GM12878 (cell line): ENCODE data around the gene ITPR3. TPM values are rescaled to one million over a fixed set of nuclear protein-coding genes. Genes with fewer than 3 reads are reported as not detected.

Experiments
- ATAC-seq: fragments of 200-7000 bp; cut with Tn5 transposase; 3 replicates; pipeline ENCODE4 v1.9.1; 2020; ENCODE audit warnings: mild to moderate bottlenecking, moderate library complexity
- BruUV-seq: library from RNA; stranded (reverse); fragments of 400-500 nt; replicated peaks from 2 replicates; lab custom pipeline; 2021; lab: Mats Ljungman, UMichigan
- CTCF ChIA-PET: fragments of 300-600 bp; sonication (Branson Sonifier 250); formaldehyde crosslinking; extraction: SDS; loops from one replicate; lab custom pipeline; 2021; ENCODE audit warnings: inconsistent platforms; lab: Yijun Ruan, JAX
- POLR2A ChIA-PET: fragments of 350-600 bp; formaldehyde crosslinking; extraction: SDS; loops from one replicate; lab custom pipeline; 2021; ENCODE audit warnings: inconsistent platforms; lab: Charles Lee
- RAD21 ChIA-PET: fragments of 300-600 bp; sonication (Branson Sonifier 250); formaldehyde crosslinking; loops from one replicate; lab custom pipeline; 2023; ENCODE audit warnings: antibody characterized with exemption; ENCODE audit not compliant: unreplicated experiment; lab: Charles Lee
- SMC1A ChIA-PET: fragments of 300-600 bp; sonication (Branson Sonifier 250); formaldehyde crosslinking; loops from one replicate; lab custom pipeline; 2023; ENCODE audit not compliant: unreplicated experiment, uncharacterized antibody; lab: Charles Lee
- DNase-seq: peaks from one replicate; pipeline ENCODE4 v3.0.0-alpha.2; 2011; ENCODE audit warnings: low read depth, low spot score
- FAIRE-seq: peaks from 3 replicates; lab custom pipeline; 2011; peaks lifted over from hg19 to GRCh38; lab: Jason Lieb, UNC
- H2AFZ ChIP-seq: 2 replicates; pipeline ENCODE4 v1.6.0; 2011; ENCODE audit warnings: low read depth, low read length, control low read depth; ENCODE audit not compliant: control insufficient read depth
- H3K27ac ChIP-seq: 2 replicates; pipeline ENCODE4 v1.5.1; 2011; ENCODE audit warnings: control low read depth; ENCODE audit not compliant: control insufficient read depth, insufficient read depth
- H3K27me3 ChIP-seq, 2 experiments: replicated peaks in 1 of 2; 2 replicates each; pipeline versions ENCODE4 v1.6.0 to v1.6.1; 2011; ENCODE audit warnings: low read length in 1 of 2; ENCODE audit not compliant: control insufficient read depth in 2 of 2, insufficient read depth in 2 of 2
- H3K36me3 ChIP-seq, 2 experiments: 2 replicates each; pipeline ENCODE4 v1.5.1; 2011; ENCODE audit warnings: low read length in 1 of 2; ENCODE audit not compliant: control insufficient read depth in 2 of 2, insufficient read depth in 2 of 2
- H3K4me1 ChIP-seq: 2 replicates; pipeline ENCODE4 v1.6.1; 2011; ENCODE audit warnings: mild to moderate bottlenecking, low read length, moderate library complexity, mixed read lengths; ENCODE audit not compliant: control insufficient read depth, insufficient read depth
- H3K4me2 ChIP-seq: 2 replicates; pipeline ENCODE4 v1.6.0; 2011; ENCODE audit warnings: control low read depth; ENCODE audit not compliant: control insufficient read depth, insufficient read depth
- H3K4me3 ChIP-seq: fragments of 200-600 bp; sonication (generic); 2 replicates; pipeline ENCODE4 v1.5.1; 2016
- H3K79me2 ChIP-seq: 2 replicates; pipeline ENCODE4 v1.6.0; 2011; ENCODE audit warnings: low read length; ENCODE audit not compliant: control insufficient read depth, insufficient read depth
- H3K9ac ChIP-seq: 2 replicates; pipeline ENCODE4 v1.8.0; 2011; ENCODE audit warnings: low read length, control low read depth, mixed read lengths; ENCODE audit not compliant: control insufficient read depth, insufficient read depth
- H3K9me3 ChIP-seq: replicated peaks from 3 replicates; pipeline ENCODE4 v1.5.1; 2011; ENCODE audit warnings: mild to moderate bottlenecking, low read length; ENCODE audit not compliant: control insufficient read depth, insufficient read depth
- H4K20me1 ChIP-seq: 2 replicates; pipeline ENCODE4 v1.6.0; 2011; ENCODE audit not compliant: control insufficient read depth, insufficient read depth
- ATF7 ChIP-seq: fragments of 450-650 bp; IDR thresholded peaks from 2 replicates; pipeline ENCODE4 v1.6.1; 2016; ENCODE audit warnings: low read depth, mild to moderate bottlenecking
- BCL11A ChIP-seq: IDR thresholded peaks from 2 replicates; pipeline ENCODE4 v1.6.1; 2011; ENCODE audit warnings: low read depth, low read length
- CEBPB ChIP-seq, 2 experiments: fragments of 150-350 bp in 1 of 2; IDR thresholded peaks; 2 replicates each; pipeline ENCODE4 v1.6.1; 2012 to 2014; ENCODE audit warnings: low read depth in 2 of 2, low read length in 2 of 2, borderline replicate concordance in 1 of 2, inconsistent platforms in 1 of 2
- EP300 ChIP-seq, 2 experiments: fragments of 150-350 bp in 1 of 2; IDR thresholded peaks; 2 replicates each; pipeline ENCODE4 v1.6.1; 2011 to 2012; ENCODE audit warnings: low read depth in 2 of 2, low read length in 2 of 2, borderline replicate concordance in 1 of 2, improper control_type of control experiment in 1 of 2, inconsistent platforms in 1 of 2; ENCODE audit not compliant: control insufficient read depth in 1 of 2
- EZH2 ChIP-seq: IDR thresholded peaks from 2 replicates; pipeline ENCODE4 v1.6.1; 2012; ENCODE audit warnings: low read depth, mild to moderate bottlenecking, control low read depth, inconsistent platforms, low read length, borderline replicate concordance; ENCODE audit not compliant: control insufficient read depth
- FOXM1 ChIP-seq: IDR thresholded peaks from 2 replicates; pipeline ENCODE4 v1.6.1; 2012; ENCODE audit warnings: low read depth, mild to moderate bottlenecking, inconsistent platforms, low read length, moderate library complexity
- IKZF2 ChIP-seq, 2 experiments: fragments of 450-650 bp; IDR thresholded peaks; 2 replicates each; pipeline ENCODE4 v1.6.1; 2017; ENCODE audit warnings: mild to moderate bottlenecking in 2 of 2, moderate library complexity in 2 of 2
- KLF5 ChIP-seq: fragments of 450-650 bp; IDR thresholded peaks from 2 replicates; pipeline ENCODE4 v1.6.1; 2014; ENCODE audit warnings: mild to moderate bottlenecking; ENCODE audit not compliant: partially characterized antibody
- NFYA ChIP-seq: IDR thresholded peaks from 2 replicates; pipeline ENCODE4 v1.6.1; 2011; ENCODE audit warnings: low read depth, mild to moderate bottlenecking, low read length, improper control_type of control experiment, borderline replicate concordance
- NR2C1 ChIP-seq: fragments of 450-650 bp; IDR thresholded peaks from 2 replicates; pipeline ENCODE4 v1.6.1; 2017; ENCODE audit warnings: antibody characterized with exemption, mild to moderate bottlenecking, moderate library complexity
- SUPT20H ChIP-seq: IDR thresholded peaks from 2 replicates; pipeline ENCODE4 v1.6.1; 2011; ENCODE audit warnings: low read depth, mild to moderate bottlenecking, low read length, moderate library complexity, borderline replicate concordance; ENCODE audit not compliant: control insufficient read depth
- TCF12 ChIP-seq: IDR thresholded peaks from 2 replicates; pipeline ENCODE4 v1.6.1; 2011; ENCODE audit warnings: low read depth, mild to moderate bottlenecking, low read length
- ZBED1 ChIP-seq: IDR thresholded peaks from 2 replicates; pipeline ENCODE4 v1.6.1; 2016; ENCODE audit warnings: borderline replicate concordance
- ZBTB40 ChIP-seq: fragments of 450-650 bp; IDR thresholded peaks from 2 replicates; pipeline ENCODE4 v1.6.1; 2016; ENCODE audit warnings: mild to moderate bottlenecking, moderate library complexity, borderline replicate concordance
- ZNF622 ChIP-seq: fragments of 450-650 bp; IDR thresholded peaks from 2 replicates; pipeline ENCODE4 v1.6.1; 2017; ENCODE audit warnings: mild to moderate bottlenecking, inconsistent platforms
- WGBS: methylation state at CpG from one replicate; pipeline ENCODE4 v1.1.6; 2016; ENCODE audit warnings: low lambda C conversion rate; ENCODE audit not compliant: insufficient replicate concordance, insufficient coverage; ENCODE audit errors: missing lambda C conversion rate; 5-methylcytosine and 5-hydroxymethylcytosine counted together
- in situ Hi-C: fragments of 300-500 bp; cut with MboI; formaldehyde crosslinking; loops from 9 replicates; pipeline ENCODE4 v1.14.3; 2018; ENCODE audit warnings: mixed read lengths
- intact Hi-C: fragments of 100-400 bp; cut with micrococcal nuclease; formaldehyde crosslinking; loops from one replicate; pipeline ENCODE4 v1.14.2; 2022; ENCODE audit not compliant: unreplicated experiment
- polyA plus RNA-seq, 11 experiments: library from polyadenylated mRNA; depleted of rRNA in 4 of 11; unstranded in 6 of 11; stranded (reverse) in 5 of 11; fragments of >200 nt; fragmentation: Nextera tagmentation in 4 of 11; fragmentation: Illumina TruSeq in 1 of 11; extraction: Ambion mirVana in 4 of 11; extraction: Trizol in 1 of 11; gene quantifications; 1 replicate in 1 of 11; 2 replicates in 10 of 11; pipeline versions ENCODE4 v1.2.1 to v1.2.3, GENCODE V29; 2011 to 2016; ENCODE audit warnings: inconsistent platforms in 2 of 11, missing spikeins in 2 of 11, low read depth in 1 of 11
- total RNA-seq, 4 experiments: library from RNA; depleted of rRNA in 3 of 4; stranded (reverse); fragments of >200 nt in 3 of 4; fragmentation: Illumina TruSeq in 1 of 4; extraction: Trizol in 1 of 4; gene quantifications; 2 replicates each; pipeline versions ENCODE4 v1.2.1 to v1.2.3, GENCODE V29; 2013 to 2021
- TF ChIP-seq, protein P1 (sequence below): IDR thresholded peaks from 2 replicates; pipeline ENCODE4 v1.6.1; 2011; ENCODE audit warnings: borderline replicate concordance, low read depth, mild to moderate bottlenecking, moderate library complexity, low read length; ENCODE audit not compliant: insufficient read depth, poor library complexity, severe bottlenecking

Gene ITPR3
- total and polyA plus RNA-seq, 10 of the 15 experiments (the other 5 are each of a cell fraction or from before 2014, with no cell fraction given), result 0.32 to 34.0 (median 11.9) TPM

- no TSS peak for BruUV-seq
- H3K9ac ChIP-seq, result no peak overlapping the region
- SMC1A ChIA-PET, result interaction anchor here (1.6 to 6.6 kb wide), 8 partner anchors 9 to 94 kb away, joined by 5 to 122 read pairs (median 14); partner anchors contain the start of genes BAK1 and ITPR3
- in situ Hi-C loops (no loop called here), intact Hi-C loops (loop anchor here (1.0 kb wide), 1 partner anchor 16 kb away; no protein-coding TSS in a partner anchor)
- H3K9me3 ChIP-seq, result no peaks in the 10 kb centered on the region
- H3K4me1 ChIP-seq, result no peaks in the 10 kb centered on the region
- H3K79me2 ChIP-seq, result no peaks in the 10 kb centered on the region
- H3K4me2 ChIP-seq, result no peak overlapping the region
- H3K27ac ChIP-seq, result no peak overlapping the region
- H4K20me1 ChIP-seq, result no peaks in the 10 kb centered on the region
- CTCF ChIA-PET, result interaction anchor here (0.7 to 6.0 kb wide), 11 partner anchors 11 to 216 kb away, joined by 4 to 235 read pairs (median 8); partner anchors contain the start of genes ITPR3 and ZBTB9
- H2AFZ ChIP-seq, result no peak overlapping the region
- no peaks in the 10 kb centered on the region; a peak in 1 of 4 replicates for H3K27me3 ChIP-seq
- no peak for ATAC-seq
- DNase-seq, result no peak
- H3K4me3 ChIP-seq, result no peak overlapping the region
- POLR2A ChIA-PET, result interaction anchor here (0.9 to 1.6 kb wide), 2 partner anchors 15 to 17 kb away, joined by 4 to 6 read pairs; no protein-coding TSS in a partner anchor
- RAD21 ChIA-PET, result interaction anchor here (1.1 to 3.5 kb wide), 7 partner anchors 14 to 175 kb away, joined by 4 to 86 read pairs (median 9); partner anchors contain the start of genes BAK1 and ITPR3
- WGBS, result 82% methylated on average over 2 of the region's 2 CpGs
- no peaks in the 10 kb centered on the region for H3K36me3 ChIP-seq
- no peak for FAIRE-seq
- TF ChIP-seq NR2C1 (no peak), IKZF2 (IDR thresholded peaks at IDR 0.05) (no peak), ZBTB40 (no peak), BCL11A (no peak), NFYA (no peak), ZNF622 (no peak), TCF12 (no peak), EP300 (IDR thresholded peaks at IDR 0.05; ENCODE audit: borderline replicate concordance in 1 of 2, control insufficient read depth in 1 of 2, low read depth in 2 of 2, low read length in 2 of 2) (no peak), SUPT20H (no peak), EZH2 (no peak), CEBPB (IDR thresholded peaks at IDR 0.05; ENCODE audit: borderline replicate concordance in 1 of 2, low read depth in 2 of 2, low read length in 2 of 2) (no peak), KLF5 (no peak), ATF7 (no peak), ZBED1 (no peak), FOXM1 (no peak)
- TF ChIP-seq, protein P1, sequence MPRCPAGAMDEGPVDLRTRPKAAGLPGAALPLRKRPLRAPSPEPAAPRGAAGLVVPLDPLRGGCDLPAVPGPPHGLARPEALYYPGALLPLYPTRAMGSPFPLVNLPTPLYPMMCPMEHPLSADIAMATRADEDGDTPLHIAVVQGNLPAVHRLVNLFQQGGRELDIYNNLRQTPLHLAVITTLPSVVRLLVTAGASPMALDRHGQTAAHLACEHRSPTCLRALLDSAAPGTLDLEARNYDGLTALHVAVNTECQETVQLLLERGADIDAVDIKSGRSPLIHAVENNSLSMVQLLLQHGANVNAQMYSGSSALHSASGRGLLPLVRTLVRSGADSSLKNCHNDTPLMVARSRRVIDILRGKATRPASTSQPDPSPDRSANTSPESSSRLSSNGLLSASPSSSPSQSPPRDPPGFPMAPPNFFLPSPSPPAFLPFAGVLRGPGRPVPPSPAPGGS, result no peak
Observed at GRCh38 chr6:33606642-33607041, 14.5 kb upstream of the ITPR3 start.
